Vagina (tissue), 2 donors: Measurements from ENCODE around the gene PMEL.
"Not testable (repeated sequence)": the region's sequence is repeated elsewhere in the genome, so short reads cannot be mapped to it uniquely, and the experiment has no call there.

Experiments used
- CTCF ChIP-seq, 3 experiments: fragments of 450-650 bp in 2 of 3; fragments of 200-600 bp in 1 of 3; sonication (generic) in 1 of 3; IDR thresholded peaks; one replicate each; pipeline ENCODE4 v1.5.1; 2017 to 2019; ENCODE audit warnings: antibody characterized with exemption in 3 of 3, mild to moderate bottlenecking in 2 of 3, moderate library complexity in 2 of 3
- POLR2A ChIP-seq, 2 donors: fragments of 450-650 bp; IDR thresholded peaks; one replicate each; pipeline ENCODE4 v1.6.1; 2017; ENCODE audit warnings: antibody characterized with exemption in 2 of 2, mild to moderate bottlenecking in 2 of 2, moderate library complexity in 2 of 2
- POLR2AphosphoS5 ChIP-seq, 2 donors: sonication (generic); formaldehyde crosslinking; IDR thresholded peaks; one replicate each; pipeline ENCODE4 v1.9.0; 2017; ENCODE audit warnings: antibody characterized with exemption in 2 of 2, mild to moderate bottlenecking in 2 of 2, low read depth in 1 of 2; ENCODE audit not compliant: insufficient read depth in 1 of 2

- not testable (repeated sequence) for TF ChIP-seq POLR2AphosphoS5 (IDR thresholded peaks at IDR 0.05; ENCODE audit: insufficient read depth in 1 of 2, low read depth in 1 of 2); CTCF (IDR thresholded peaks at IDR 0.05); POLR2A (IDR thresholded peaks at IDR 0.05)
These were observed 42.2 kb downstream of the PMEL start for GRCh38 chr12:55923648-55924047.
